ENCODE data around the gene ARHGEF25. TPM values are rescaled to one million over a fixed set of nuclear protein-coding genes. Genes with fewer than 3 reads are reported as not detected.
"Not testable (repeated sequence)": the region's sequence is repeated elsewhere in the genome, so short reads cannot be mapped to it uniquely, and the experiment has no call there.

The ARHGEF25 gene
- total RNA-seq, 1 experiment from 2014 or later = 17.4 TPM

DNA sequence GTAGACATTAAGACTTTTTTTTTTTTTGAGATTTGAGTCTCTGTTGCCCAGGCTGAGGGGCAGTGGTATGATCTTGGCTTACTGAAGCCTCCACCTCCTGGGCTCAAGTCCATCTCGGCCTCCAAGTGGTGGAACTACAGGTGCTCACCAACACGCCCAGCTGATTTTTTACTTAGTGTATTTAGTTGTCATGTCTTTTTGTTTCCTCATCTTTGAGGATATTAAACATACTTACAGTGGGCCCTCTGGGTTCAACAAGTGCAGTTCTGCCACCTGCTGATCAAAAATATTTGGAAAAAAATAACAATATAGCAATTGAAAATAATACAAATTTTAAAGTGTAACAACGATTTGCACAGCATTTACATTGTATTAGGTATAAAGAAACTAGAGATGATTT is 26.1 kb downstream of the ARHGEF25 start:
- DNase-seq = no peak
- Histone ChIP-seq H3K27me3 (0 out of 2 replicates have a peak, but pooled peaks cover 2% of the 10 kb centered on the region), H3K36me3 (no peaks in the 10 kb centered on the region), H3K9me3 (no peaks in the 10 kb centered on the region), H3K4me3 (no peak overlapping the region)

DNA sequence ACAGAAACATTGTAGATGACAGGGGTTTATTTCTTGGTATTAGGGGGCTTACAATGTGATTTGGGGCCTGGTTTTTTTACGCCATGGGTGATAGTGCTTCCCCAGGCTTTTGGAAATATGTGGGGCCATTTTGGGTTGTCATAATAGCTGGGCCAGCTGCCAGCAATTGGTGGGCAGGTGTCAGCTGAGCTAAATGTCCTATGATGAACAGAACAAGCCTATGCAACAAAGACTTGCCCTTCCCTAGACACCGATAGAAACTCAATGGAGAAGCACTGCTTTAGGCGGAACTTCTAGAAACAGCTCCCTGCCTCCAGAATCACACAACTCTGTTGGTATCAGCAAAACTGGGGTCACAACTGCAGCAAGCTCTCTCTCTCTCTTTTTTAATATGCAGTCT is 26.9 kb downstream of the ARHGEF25 start:
- Histone ChIP-seq H3K9me3 (no peaks in the 10 kb centered on the region), H3K4me3 (no peak overlapping the region), H3K27me3 (0 out of 2 replicates have a peak, but pooled peaks cover 2% of the 10 kb centered on the region), H3K36me3 (no peaks in the 10 kb centered on the region)
- DNase-seq = no peak

GRCh38 chr12:57640175-57641042 is 29.2 kb downstream of the ARHGEF25 start:
- no peak for DNase-seq
- Histone ChIP-seq H3K9me3 (peaks cover 9% of the 10 kb centered on the region), H3K36me3 (no peaks in the 10 kb centered on the region), H3K4me3 (no peak overlapping the region), H3K27me3 (0 out of 2 replicates have a peak, but pooled peaks cover 2% of the 10 kb centered on the region)

- Histone ChIP-seq H3K27me3 (0 out of 2 replicates have a peak, but pooled peaks cover 2% of the 10 kb centered on the region), H3K4me3 (no peak overlapping the region), H3K36me3 (no peaks in the 10 kb centered on the region), H3K9me3 (peaks cover 11% of the 10 kb centered on the region)
- DNase-seq = no peak
Measured at GRCh38 chr12:57641699-57642442, 30.6 kb downstream of the ARHGEF25 start.

DNA sequence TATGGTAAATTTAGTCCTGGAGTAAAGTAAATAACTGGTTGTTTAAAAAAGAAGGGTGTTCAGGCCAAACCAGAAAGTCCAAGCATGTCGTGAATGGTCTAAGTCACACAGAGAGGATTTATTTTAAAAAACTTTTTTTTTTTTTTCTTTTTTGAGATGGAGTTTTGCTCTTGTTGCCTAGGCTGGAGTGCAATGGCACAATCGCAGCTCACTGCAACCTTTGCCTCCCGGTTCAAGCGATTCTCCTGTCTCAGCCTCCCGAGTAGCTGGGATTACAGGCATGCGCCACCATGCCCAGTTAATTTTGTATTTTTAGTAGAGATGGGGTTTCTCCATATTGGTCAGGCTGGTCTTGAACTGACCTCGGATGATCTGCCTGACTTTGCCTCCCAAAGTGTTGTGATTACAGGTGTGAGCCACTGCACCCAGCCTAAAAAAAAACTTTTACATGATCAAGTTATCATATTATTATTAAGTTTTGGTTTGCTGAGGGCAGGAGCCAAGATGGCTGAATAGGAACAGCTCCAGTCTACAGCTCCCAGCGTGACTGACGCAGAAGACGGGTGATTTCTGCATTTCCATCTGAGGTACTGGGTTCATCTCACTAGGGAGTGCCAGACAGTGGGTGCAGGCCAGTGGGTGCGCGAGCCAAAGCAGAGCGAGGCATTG is 34.9 kb downstream of the ARHGEF25 start:
- DNase-seq, H3K27me3 ChIP-seq, H3K4me3 ChIP-seq, H3K36me3 ChIP-seq: not testable (repeated sequence)
- peaks cover 11% of the 10 kb centered on the region for H3K9me3 ChIP-seq

DNA sequence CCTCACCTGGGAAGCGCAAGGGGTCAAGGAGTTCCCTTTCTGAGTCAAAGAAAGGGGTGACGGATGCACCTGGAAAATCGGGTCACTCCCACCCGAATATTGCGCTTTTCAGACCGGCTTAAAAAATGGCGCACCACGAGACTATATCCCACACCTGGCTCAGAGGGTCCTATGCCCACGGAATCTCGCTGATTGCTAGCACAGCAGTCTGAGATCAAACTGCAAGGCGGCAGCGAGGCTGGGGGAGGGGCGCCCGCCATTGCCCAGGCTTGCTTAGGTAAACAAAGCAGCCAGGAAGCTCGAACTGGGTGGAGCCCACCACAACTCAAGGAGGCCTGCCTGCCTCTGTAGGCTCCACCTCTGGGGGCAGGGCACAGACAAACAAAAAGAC is 35.4 kb downstream of the ARHGEF25 start:
- H3K36me3 ChIP-seq, H3K4me3 ChIP-seq, DNase-seq, H3K27me3 ChIP-seq: not testable (repeated sequence)
- H3K9me3 ChIP-seq = peaks cover 11% of the 10 kb centered on the region

GRCh38 chr12:57654042-57654441 is 42.8 kb downstream of the ARHGEF25 start:
- Histone ChIP-seq H3K36me3 (no peaks in the 10 kb centered on the region), H3K27me3 (no peaks in the 10 kb centered on the region; the same call in 1 of the 2 replicates), H3K4me3 (no peak overlapping the region), H3K9me3 (no peaks in the 10 kb centered on the region)
- no peak for DNase-seq

GRCh38 chr12:57655541-57656240 is 44.5 kb downstream of the ARHGEF25 start:
- H3K36me3 ChIP-seq = no peaks in the 10 kb centered on the region
- no peak overlapping the region for H3K4me3 ChIP-seq
- H3K27me3 ChIP-seq = no peaks in the 10 kb centered on the region; the same call in 1 of the 2 replicates
- no peak for DNase-seq
- H3K9me3 ChIP-seq = no peaks in the 10 kb centered on the region

GRCh38 chr12:57656408-57656807 is 45.2 kb downstream of the ARHGEF25 start:
- H3K27me3 ChIP-seq, H3K9me3 ChIP-seq, DNase-seq, H3K4me3 ChIP-seq, H3K36me3 ChIP-seq: not testable (repeated sequence)

DNA sequence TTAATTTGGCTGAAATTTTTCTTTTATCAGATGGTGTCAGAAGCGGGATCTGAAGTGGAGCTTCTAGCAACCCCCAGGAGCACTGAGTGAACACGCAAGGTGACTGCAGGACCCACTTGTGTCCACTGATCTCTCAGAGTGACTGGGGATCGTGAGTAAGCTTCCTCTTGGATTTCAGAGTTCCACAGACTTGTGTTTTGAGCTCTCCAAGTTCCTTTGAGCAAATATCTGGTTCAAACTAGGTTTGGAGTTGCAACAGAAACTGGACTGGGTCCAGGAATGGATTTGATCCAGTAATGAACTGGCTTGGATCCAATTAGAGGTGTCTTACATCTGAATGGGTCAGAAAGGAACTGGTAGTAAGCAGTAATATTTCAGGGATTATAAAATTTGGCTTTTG is 46.5 kb downstream of the ARHGEF25 start:
- Histone ChIP-seq H3K27me3 (no peaks in the 10 kb centered on the region; the same call in 1 of the 2 replicates), H3K9me3 (0 out of 2 replicates have a peak, but pooled peaks cover 2% of the 10 kb centered on the region), H3K4me3 (no peak overlapping the region), H3K36me3 (no peaks in the 10 kb centered on the region)
- no peak for DNase-seq

GRCh38 chr12:57658890-57659289 is 47.7 kb downstream of the ARHGEF25 start:
- H3K27me3 ChIP-seq = no peaks in the 10 kb centered on the region; the same call in 1 of the 2 replicates
- no peaks in the 10 kb centered on the region for H3K36me3 ChIP-seq
- no peak overlapping the region for H3K4me3 ChIP-seq
- no peak for DNase-seq
- 0 out of 2 replicates have a peak, but pooled peaks cover 2% of the 10 kb centered on the region for H3K9me3 ChIP-seq

DNA sequence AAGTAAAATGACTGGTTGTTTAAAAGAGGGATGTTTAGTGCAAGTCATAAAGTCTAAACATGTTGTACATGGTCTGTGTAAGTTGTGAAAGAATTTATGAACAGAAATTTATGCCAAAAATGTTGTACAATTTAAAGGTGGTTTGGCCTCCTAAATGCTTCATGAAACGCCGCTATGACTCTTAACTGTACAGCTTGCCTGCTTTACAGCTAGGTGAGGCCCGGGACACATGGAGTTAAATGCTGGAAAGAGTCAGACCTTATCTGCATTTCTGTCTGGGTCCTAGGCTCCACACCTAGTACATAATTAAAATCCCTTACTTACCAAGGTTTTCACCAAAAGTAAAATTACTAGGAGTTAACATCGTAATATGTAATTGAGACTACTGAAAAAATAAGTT is 50.1 kb downstream of the ARHGEF25 start:
- H3K9me3 ChIP-seq = 0 out of 2 replicates have a peak, but pooled peaks cover 2% of the 10 kb centered on the region
- no peaks in the 10 kb centered on the region for H3K27me3 ChIP-seq
- H3K4me3 ChIP-seq = no peak overlapping the region
- no peaks in the 10 kb centered on the region for H3K36me3 ChIP-seq
- DNase-seq = no peak

GRCh38 chr12:57665066-57665820 is 54.0 kb downstream of the ARHGEF25 start:
- not testable (repeated sequence) for H3K4me3 ChIP-seq, H3K36me3 ChIP-seq, H3K27me3 ChIP-seq, DNase-seq, H3K9me3 ChIP-seq
